Liver (tissue), 9 donors: ENCODE data around the gene CALY. TPM values are rescaled to one million over a fixed set of nuclear protein-coding genes. Genes with fewer than 3 reads are reported as not detected.

Experiments
- DNase-seq: peaks from one replicate; pipeline ENCODE4 v3.0.0-alpha.2; 2017; ENCODE audit warnings: low spot score
- H3K27ac ChIP-seq, 2 donors: one replicate each; pipeline ENCODE4 v1.7.0; 2013; ENCODE audit warnings: inconsistent platforms in 2 of 2, low read length in 2 of 2, control low read depth in 1 of 2, low read depth in 1 of 2, mild to moderate bottlenecking in 1 of 2
- H3K27me3 ChIP-seq, 4 donors: one replicate each; pipeline versions ENCODE4 v1.6.1 to v1.7.0; 2013; ENCODE audit warnings: low read length in 3 of 4, inconsistent platforms in 1 of 4, mild to moderate bottlenecking in 1 of 4, moderate library complexity in 1 of 4; ENCODE audit not compliant: control insufficient read depth in 4 of 4, insufficient read depth in 4 of 4
- H3K36me3 ChIP-seq, 4 donors: one replicate each; pipeline versions ENCODE4 v1.6.1 to v1.7.0; 2013; ENCODE audit warnings: low read length in 3 of 4, mild to moderate bottlenecking in 3 of 4, low read depth in 1 of 4, moderate library complexity in 1 of 4; ENCODE audit not compliant: control insufficient read depth in 4 of 4, insufficient read depth in 3 of 4
- H3K4me1 ChIP-seq, 4 donors: one replicate each; pipeline versions ENCODE4 v1.6.1 to v1.7.0; 2013; ENCODE audit warnings: low read length in 3 of 4, mild to moderate bottlenecking in 3 of 4, moderate library complexity in 1 of 4; ENCODE audit not compliant: control insufficient read depth in 4 of 4, insufficient read depth in 4 of 4
- H3K4me3 ChIP-seq, 3 donors: one replicate each; pipeline versions ENCODE4 v1.6.1 to v1.7.0; 2013; ENCODE audit warnings: low read length in 3 of 3, control low read depth in 1 of 3, low read depth in 1 of 3, mild to moderate bottlenecking in 1 of 3
- H3K9ac ChIP-seq, 2 donors: one replicate each; pipeline ENCODE4 v1.7.0; 2013; ENCODE audit warnings: low read length in 2 of 2, mild to moderate bottlenecking in 2 of 2, moderate library complexity in 2 of 2, control low read depth in 1 of 2, low read depth in 1 of 2
- H3K9me3 ChIP-seq, 4 donors: one replicate each; pipeline versions ENCODE4 v1.6.1 to v1.7.0; 2013; ENCODE audit warnings: low read length in 3 of 4; ENCODE audit not compliant: control insufficient read depth in 4 of 4
- FOXA1 ChIP-seq: IDR thresholded peaks from 2 replicates; pipeline ENCODE4 v1.6.1; 2016; ENCODE audit warnings: antibody characterized with exemption
- FOXA2 ChIP-seq: IDR thresholded peaks from 2 replicates; pipeline ENCODE4 v1.6.1; 2016; ENCODE audit warnings: antibody characterized with exemption
- GABPA ChIP-seq, 2 donors: IDR thresholded peaks in 1 of 2; conservative IDR thresholded peaks in 1 of 2; 2 replicates each; pipeline ENCODE4 v1.6.1; 2016; ENCODE audit warnings: antibody characterized with exemption in 2 of 2, mild to moderate bottlenecking in 1 of 2, moderate library complexity in 1 of 2
- HNF4A ChIP-seq, 2 donors: conservative IDR thresholded peaks; 2 replicates each; pipeline ENCODE4 v1.6.1; 2016; ENCODE audit warnings: antibody characterized with exemption in 2 of 2, mild to moderate bottlenecking in 2 of 2
- JUND ChIP-seq, 2 donors: IDR thresholded peaks; 2 replicates each; pipeline ENCODE4 v1.6.1; 2016; ENCODE audit warnings: antibody characterized with exemption in 2 of 2
- NR2F2 ChIP-seq: IDR thresholded peaks from 2 replicates; pipeline ENCODE4 v1.6.1; 2016; ENCODE audit warnings: antibody characterized with exemption
- RAD21 ChIP-seq, 2 donors: IDR thresholded peaks; 2 replicates each; pipeline ENCODE4 v1.6.1; 2016; ENCODE audit warnings: antibody characterized with exemption in 2 of 2, mild to moderate bottlenecking in 2 of 2
- RXRA ChIP-seq, 2 donors: IDR thresholded peaks; 2 replicates each; pipeline ENCODE4 v1.6.1; 2017 to 2018; ENCODE audit warnings: antibody characterized with exemption in 2 of 2, mild to moderate bottlenecking in 1 of 2
- SP1 ChIP-seq: IDR thresholded peaks from 2 replicates; pipeline ENCODE4 v1.6.1; 2018; ENCODE audit warnings: antibody characterized with exemption, mild to moderate bottlenecking
- TAF1 ChIP-seq: conservative IDR thresholded peaks from 2 replicates; pipeline ENCODE4 v1.6.1; 2016; ENCODE audit warnings: antibody characterized with exemption, mild to moderate bottlenecking
- YY1 ChIP-seq: IDR thresholded peaks from 2 replicates; pipeline ENCODE4 v1.6.1; 2016; ENCODE audit warnings: antibody characterized with exemption, mild to moderate bottlenecking
- WGBS: extraction: QIAGEN DNeasy Blood & Tissue Kit; methylation state at CpG from one replicate; pipeline ENCODE4 v1.1.7; 2013; 5-methylcytosine and 5-hydroxymethylcytosine counted together
- polyA plus RNA-seq, 2 donors: library from polyadenylated mRNA; stranded (reverse) in 1 of 2; unstranded in 1 of 2; fragments of 200-250 nt in 1 of 2; fragments of >200 nt in 1 of 2; fragmentation: Nextera tagmentation in 1 of 2; extraction: Ambion mirVana in 1 of 2; gene quantifications; one replicate each; pipeline versions ENCODE4 v1.2.1 to v1.2.3, GENCODE V29; 2013 to 2015
- total RNA-seq, 2 donors: library from RNA; depleted of rRNA; stranded (reverse); fragments of >200 nt; gene quantifications; one replicate each; pipeline ENCODE4 v1.2.3, GENCODE V29; 2014
- TF ChIP-seq, protein P1 (sequence below): fragments of 150-350 bp; IDR thresholded peaks from 2 replicates; pipeline ENCODE4 v1.5.1; 2017; ENCODE audit warnings: improper control_type of control experiment, low read depth, low read length; ENCODE audit not compliant: missing input control
- TF ChIP-seq, protein P2 (sequence below): IDR thresholded peaks from 2 replicates; pipeline ENCODE4 v1.6.1; 2016; ENCODE audit warnings: antibody characterized with exemption, mild to moderate bottlenecking
- donor health status: healthy.
- donor health status: healthy.
- donor health status: healthy.
- donor health status: healthy.
- donor health status: healthy.

The CALY gene
- total and polyA plus RNA-seq, 4 donors, result 0.07 TPM; not detected in 3

DNA sequence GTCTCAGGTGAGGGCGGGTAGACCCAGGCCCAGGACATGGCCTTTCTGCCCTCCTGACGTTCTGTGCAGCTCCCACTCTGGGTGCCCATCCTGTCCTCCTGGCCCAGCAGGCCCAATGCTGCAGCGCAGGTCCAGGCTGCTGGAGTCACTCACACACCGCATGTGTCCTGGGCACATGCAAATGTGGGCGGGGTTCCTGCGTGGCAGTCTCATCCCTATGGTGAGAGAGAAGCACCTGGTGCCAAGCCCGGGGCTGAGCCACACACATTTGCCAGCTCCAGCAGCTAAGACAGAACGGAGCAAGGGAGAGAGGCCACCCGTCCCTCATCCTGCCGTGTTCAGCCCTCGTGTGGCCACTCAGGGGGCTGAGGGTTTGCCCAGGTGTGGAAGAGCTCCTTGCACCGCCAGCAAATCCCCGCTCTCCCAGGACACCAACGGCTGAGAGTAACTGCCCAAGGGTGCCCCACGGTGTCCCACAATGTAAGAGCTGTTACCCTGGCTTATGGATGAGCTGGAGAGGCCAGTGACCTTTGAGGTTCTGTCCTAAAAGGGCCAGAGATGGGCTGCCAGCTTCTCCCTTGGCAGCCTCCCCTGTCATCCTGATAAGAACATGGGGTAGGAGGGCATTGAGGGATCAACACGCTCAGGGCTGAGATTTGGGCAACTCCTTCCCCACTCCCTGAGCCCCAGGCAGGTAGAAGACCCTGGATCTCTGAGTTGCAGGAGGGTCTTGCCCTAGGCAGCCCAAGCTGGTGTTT, 16.7 kb upstream of the CALY start (continued):
- TF ChIP-seq, protein P1, sequence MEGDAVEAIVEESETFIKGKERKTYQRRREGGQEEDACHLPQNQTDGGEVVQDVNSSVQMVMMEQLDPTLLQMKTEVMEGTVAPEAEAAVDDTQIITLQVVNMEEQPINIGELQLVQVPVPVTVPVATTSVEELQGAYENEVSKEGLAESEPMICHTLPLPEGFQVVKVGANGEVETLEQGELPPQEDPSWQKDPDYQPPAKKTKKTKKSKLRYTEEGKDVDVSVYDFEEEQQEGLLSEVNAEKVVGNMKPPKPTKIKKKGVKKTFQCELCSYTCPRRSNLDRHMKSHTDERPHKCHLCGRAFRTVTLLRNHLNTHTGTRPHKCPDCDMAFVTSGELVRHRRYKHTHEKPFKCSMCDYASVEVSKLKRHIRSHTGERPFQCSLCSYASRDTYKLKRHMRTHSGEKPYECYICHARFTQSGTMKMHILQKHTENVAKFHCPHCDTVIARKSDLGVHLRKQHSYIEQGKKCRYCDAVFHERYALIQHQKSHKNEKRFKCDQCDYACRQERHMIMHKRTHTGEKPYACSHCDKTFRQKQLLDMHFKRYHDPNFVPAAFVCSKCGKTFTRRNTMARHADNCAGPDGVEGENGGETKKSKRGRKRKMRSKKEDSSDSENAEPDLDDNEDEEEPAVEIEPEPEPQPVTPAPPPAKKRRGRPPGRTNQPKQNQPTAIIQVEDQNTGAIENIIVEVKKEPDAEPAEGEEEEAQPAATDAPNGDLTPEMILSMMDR, result peak; percentile 1
- TF ChIP-seq JUND (IDR thresholded peaks at IDR 0.05) (peak in 1 of 2 donors; percentile 17), TAF1 (no peak)

DNA sequence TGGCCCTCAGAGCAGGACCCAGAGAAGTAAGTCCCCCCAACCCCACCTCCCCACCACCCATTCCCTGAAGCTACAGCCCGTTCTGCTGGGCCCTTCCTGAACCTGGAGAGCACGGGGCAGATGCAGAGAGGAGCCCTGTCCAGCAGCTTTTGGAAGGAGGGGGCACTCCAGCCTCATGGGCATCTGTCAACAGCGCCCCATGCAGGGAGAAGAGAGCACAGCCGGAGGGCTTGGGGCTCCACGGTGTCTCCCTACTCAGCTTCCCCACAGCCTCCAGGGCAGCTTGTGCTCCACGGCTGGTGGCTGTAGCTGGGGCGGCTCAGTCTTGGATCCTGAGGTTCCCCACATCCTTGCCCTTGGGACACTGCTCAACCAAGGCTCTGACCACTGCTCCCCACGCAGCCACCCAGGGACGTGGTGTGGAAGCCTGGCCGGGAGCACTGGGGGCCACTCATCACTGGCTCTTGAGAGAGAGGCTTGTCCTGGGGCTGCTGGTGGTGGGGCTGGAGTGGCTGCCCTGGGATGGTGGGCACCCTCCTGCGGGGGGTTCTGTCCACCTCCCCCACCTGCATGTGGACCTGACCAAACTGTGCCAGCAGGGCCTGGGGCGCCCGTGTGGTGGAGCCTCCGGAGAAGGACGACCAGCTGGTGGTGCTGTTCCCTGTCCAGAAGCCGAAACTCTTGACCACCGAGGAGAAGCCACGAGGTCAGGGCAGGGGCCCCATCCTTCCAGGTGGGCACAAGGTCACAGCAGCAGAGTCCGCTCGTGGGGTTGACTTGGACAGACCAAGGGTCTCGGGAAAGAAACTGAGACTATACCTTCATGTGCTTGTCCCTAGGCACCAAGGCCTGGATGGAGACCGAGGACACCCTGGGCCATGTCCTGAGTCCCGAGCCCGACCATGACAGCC, 15.0 kb upstream of the CALY start:
- no peak overlapping the region for H3K4me3 ChIP-seq
- WGBS, result 71% methylated on average over 24 of the region's 24 CpGs
- TF ChIP-seq RAD21 (IDR thresholded peaks at IDR 0.05), result peak in 1 of 2 donors; percentile 25
- TF ChIP-seq FOXA2, result no peak
- H3K4me1 ChIP-seq, result peaks cover 27 to 94% (median 83%) of the 10 kb centered on the region in 4 donors
- H3K36me3 ChIP-seq, result peaks cover 0 to 2% (median 0%) of the 10 kb centered on the region in 4 donors
- H3K27me3 ChIP-seq, result no peaks in the 10 kb centered on the region
- DNase-seq, result no peak
- H3K27ac ChIP-seq, result no peak overlapping the region
- no peak overlapping the region for H3K9ac ChIP-seq
- no peaks in the 10 kb centered on the region for H3K9me3 ChIP-seq

DNA sequence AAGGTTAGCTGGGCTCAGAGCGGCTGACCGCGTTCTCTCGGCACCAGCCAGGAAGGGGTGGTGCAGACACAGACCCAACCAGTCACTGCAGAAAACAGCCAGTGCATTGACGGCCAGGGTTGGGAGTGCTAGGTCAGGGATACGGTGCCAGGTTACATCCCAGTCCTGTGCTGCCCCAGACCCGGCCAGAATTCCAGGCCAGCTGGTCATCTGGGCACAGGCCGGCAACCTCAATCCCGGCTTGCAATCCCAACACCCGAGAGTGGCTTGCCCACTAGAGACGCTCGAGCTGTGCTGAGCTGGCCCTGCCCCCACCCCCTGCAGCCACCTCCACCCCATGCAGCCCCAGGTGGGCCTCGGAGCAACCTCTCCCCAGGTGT, 14.2 kb upstream of the CALY start:
- H3K27ac ChIP-seq, result peak overlapping the region; percentile 60 to 73
- H3K4me1 ChIP-seq, result peaks cover 27 to 89% (median 76%) of the 10 kb centered on the region in 4 donors
- 23% methylated on average over 13 of the region's 13 CpGs for WGBS
- TF ChIP-seq HNF4A (conservative IDR thresholded peaks at IDR 0.05), result peak; percentile 50 to 65
- TF ChIP-seq FOXA1, result no peak
- no peak for TF ChIP-seq YY1
- TF ChIP-seq TAF1, result no peak
- TF ChIP-seq, protein P2, sequence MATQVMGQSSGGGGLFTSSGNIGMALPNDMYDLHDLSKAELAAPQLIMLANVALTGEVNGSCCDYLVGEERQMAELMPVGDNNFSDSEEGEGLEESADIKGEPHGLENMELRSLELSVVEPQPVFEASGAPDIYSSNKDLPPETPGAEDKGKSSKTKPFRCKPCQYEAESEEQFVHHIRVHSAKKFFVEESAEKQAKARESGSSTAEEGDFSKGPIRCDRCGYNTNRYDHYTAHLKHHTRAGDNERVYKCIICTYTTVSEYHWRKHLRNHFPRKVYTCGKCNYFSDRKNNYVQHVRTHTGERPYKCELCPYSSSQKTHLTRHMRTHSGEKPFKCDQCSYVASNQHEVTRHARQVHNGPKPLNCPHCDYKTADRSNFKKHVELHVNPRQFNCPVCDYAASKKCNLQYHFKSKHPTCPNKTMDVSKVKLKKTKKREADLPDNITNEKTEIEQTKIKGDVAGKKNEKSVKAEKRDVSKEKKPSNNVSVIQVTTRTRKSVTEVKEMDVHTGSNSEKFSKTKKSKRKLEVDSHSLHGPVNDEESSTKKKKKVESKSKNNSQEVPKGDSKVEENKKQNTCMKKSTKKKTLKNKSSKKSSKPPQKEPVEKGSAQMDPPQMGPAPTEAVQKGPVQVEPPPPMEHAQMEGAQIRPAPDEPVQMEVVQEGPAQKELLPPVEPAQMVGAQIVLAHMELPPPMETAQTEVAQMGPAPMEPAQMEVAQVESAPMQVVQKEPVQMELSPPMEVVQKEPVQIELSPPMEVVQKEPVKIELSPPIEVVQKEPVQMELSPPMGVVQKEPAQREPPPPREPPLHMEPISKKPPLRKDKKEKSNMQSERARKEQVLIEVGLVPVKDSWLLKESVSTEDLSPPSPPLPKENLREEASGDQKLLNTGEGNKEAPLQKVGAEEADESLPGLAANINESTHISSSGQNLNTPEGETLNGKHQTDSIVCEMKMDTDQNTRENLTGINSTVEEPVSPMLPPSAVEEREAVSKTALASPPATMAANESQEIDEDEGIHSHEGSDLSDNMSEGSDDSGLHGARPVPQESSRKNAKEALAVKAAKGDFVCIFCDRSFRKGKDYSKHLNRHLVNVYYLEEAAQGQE, result peak; percentile 52
- TF ChIP-seq SP1, result peak; percentile 77
- TF ChIP-seq RXRA (IDR thresholded peaks at IDR 0.05), result peak; percentile 65 to 82
- TF ChIP-seq RAD21 (IDR thresholded peaks at IDR 0.05), result peak; percentile 13 to 16
- peak in 1 of 2 donors; percentile 14 for TF ChIP-seq GABPA (IDR thresholded peaks at IDR 0.05 in 1 of 2, conservative IDR thresholded peaks at IDR 0.05 in 1 of 2)
- TF ChIP-seq NR2F2, result peak; percentile 17
- H3K9me3 ChIP-seq, result no peaks in the 10 kb centered on the region
- H3K9ac ChIP-seq, result no peak overlapping the region
- no peaks in the 10 kb centered on the region for H3K27me3 ChIP-seq
- DNase-seq, result no peak
- peaks cover 0 to 2% (median 0%) of the 10 kb centered on the region in 4 donors for H3K36me3 ChIP-seq
- H3K4me3 ChIP-seq, result no peak overlapping the region
